PC-9 (cell line): ENCODE results near the gene MACROD1. TPM values are rescaled to one million over a fixed set of nuclear protein-coding genes. Genes with fewer than 3 reads are reported as not detected.

ENCODE experiments used
- BruUV-seq: library from RNA; stranded (reverse); fragments of 400-500 nt; replicated peaks from 2 replicates; lab custom pipeline; 2021; lab: Mats Ljungman, UMichigan
- CTCF ChIA-PET: fragments of 300-600 bp; sonication (Branson Sonifier 250); formaldehyde crosslinking; loops from one replicate; lab custom pipeline; 2022; ENCODE audit warnings: antibody characterized with exemption; lab: Charles Lee
- POLR2A ChIA-PET: fragments of 300-600 bp; sonication (Branson Sonifier 250); formaldehyde crosslinking; loops from one replicate; lab custom pipeline; 2022; ENCODE audit warnings: antibody characterized with exemption; ENCODE audit not compliant: unreplicated experiment; lab: Charles Lee
- DNase-seq, 2 experiments: peaks; one replicate each; pipeline versions ENCODE4 v3.0.0 to v3.0.0-alpha.2; 2015 to 2022; ENCODE audit warnings: mixed read lengths in 1 of 2
- H2AFZ ChIP-seq: fragments of 200-600 bp; sonication (generic); 2 replicates; pipeline ENCODE4 v1.8.1; 2017; ENCODE audit warnings: antibody characterized with exemption
- H3F3A ChIP-seq: fragments of 200-600 bp; sonication (generic); 2 replicates; pipeline ENCODE4 v1.8.1; 2017; ENCODE audit warnings: antibody characterized with exemption, mild to moderate bottlenecking, low read depth; ENCODE audit not compliant: insufficient read depth
- H3K27ac ChIP-seq: fragments of 200-600 bp; sonication (generic); 2 replicates; pipeline ENCODE4 v1.6.1; 2016; ENCODE audit warnings: mixed run types
- H3K27me3 ChIP-seq: fragments of 200-600 bp; sonication (generic); 2 replicates; pipeline ENCODE4 v1.6.1; 2016; ENCODE audit warnings: low read depth, mixed run types; ENCODE audit not compliant: insufficient read depth
- H3K36me3 ChIP-seq: fragments of 200-600 bp; sonication (generic); 2 replicates; pipeline ENCODE4 v1.6.1; 2016; ENCODE audit warnings: low read depth, mixed run types
- H3K4me1 ChIP-seq: fragments of 200-600 bp; sonication (generic); replicated peaks from 2 replicates; pipeline ENCODE4 v1.6.1; 2016; ENCODE audit warnings: mixed run types; ENCODE audit not compliant: insufficient read depth
- H3K4me2 ChIP-seq: fragments of 200-600 bp; sonication (generic); 2 replicates; pipeline ENCODE4 v1.6.1; 2017; ENCODE audit warnings: mixed run types
- H3K4me3 ChIP-seq: fragments of 200-600 bp; sonication (generic); 2 replicates; pipeline ENCODE4 v1.6.1; 2016; ENCODE audit warnings: mixed run types
- H3K79me2 ChIP-seq: fragments of 200-600 bp; sonication (generic); 2 replicates; pipeline ENCODE4 v1.6.1; 2017; ENCODE audit warnings: low read depth, mixed run types
- H3K9me2 ChIP-seq: fragments of 200-600 bp; sonication (generic); 2 replicates; pipeline ENCODE4 v1.8.1; 2017; ENCODE audit warnings: mild to moderate bottlenecking; ENCODE audit not compliant: insufficient read depth
- H3K9me3 ChIP-seq: fragments of 200-600 bp; sonication (generic); 2 replicates; pipeline ENCODE4 v1.8.1; 2016; ENCODE audit warnings: low read depth; ENCODE audit not compliant: insufficient read depth
- H4K20me1 ChIP-seq: fragments of 200-600 bp; sonication (generic); 2 replicates; pipeline ENCODE4 v1.8.1; 2017; ENCODE audit not compliant: insufficient read depth
- CTCF ChIP-seq: fragments of 200-600 bp; sonication (generic); conservative IDR thresholded peaks from 2 replicates; pipeline ENCODE4 v1.6.1; 2017; ENCODE audit warnings: mixed run types, antibody characterized with exemption, mild to moderate bottlenecking, moderate library complexity
- EZH2 ChIP-seq: fragments of 200-600 bp; sonication (generic); IDR thresholded peaks from 2 replicates; pipeline ENCODE4 v1.8.0; 2017; ENCODE audit warnings: antibody characterized with exemption, low read depth
- intact Hi-C: fragments of 100-400 bp; cut with micrococcal nuclease; formaldehyde crosslinking; loops from one replicate; pipeline ENCODE4 v1.10.0; 2022; ENCODE audit not compliant: unreplicated experiment
- total RNA-seq: library from RNA; stranded (reverse); gene quantifications from 2 replicates; pipeline ENCODE4 v1.2.3, GENCODE V29; 2021

Gene MACROD1
- total RNA-seq, 1 experiment from 2014 or later, result 41.0 TPM

- H3F3A ChIP-seq, result no peaks in the 10 kb centered on the region
- H3K9me2 ChIP-seq, result no peaks in the 10 kb centered on the region
- CTCF ChIA-PET, result no interaction called here
- intact Hi-C loops, result no loop called here
- no peaks in the 10 kb centered on the region for H3K9me3 ChIP-seq
- H3K4me3 ChIP-seq, result no peak overlapping the region
- no TSS peak for BruUV-seq
- TF ChIP-seq CTCF (no peak), EZH2 (no peak)
- H3K4me1 ChIP-seq, result no peaks in the 10 kb centered on the region
- no peaks in the 10 kb centered on the region for H3K27me3 ChIP-seq
- H3K27ac ChIP-seq, result no peak overlapping the region
- POLR2A ChIA-PET, result no interaction called here
- H2AFZ ChIP-seq, result no peak overlapping the region
- H3K79me2 ChIP-seq, result no peaks in the 10 kb centered on the region
- peaks cover 45% of the 10 kb centered on the region for H4K20me1 ChIP-seq
- no peak overlapping the region for H3K4me2 ChIP-seq
- DNase-seq, result no peak
- H3K36me3 ChIP-seq, result no peaks in the 10 kb centered on the region
Measured at GRCh38 chr11:64103277-64103985, 62.5 kb downstream of the MACROD1 start.

- H3K36me3 ChIP-seq, result no peaks in the 10 kb centered on the region
- no peak for TF ChIP-seq CTCF
- no peak for TF ChIP-seq EZH2
- no peaks in the 10 kb centered on the region for H3K79me2 ChIP-seq
- H3K4me3 ChIP-seq, result no peak overlapping the region
- peaks cover 48% of the 10 kb centered on the region for H4K20me1 ChIP-seq
- no peaks in the 10 kb centered on the region for H3K27me3 ChIP-seq
- DNase-seq, result no peak
- no peak overlapping the region for H3K4me2 ChIP-seq
- CTCF ChIA-PET, result interaction anchor here (0.7 kb wide), 1 partner anchor 51 kb away, joined by 3 read pairs; no protein-coding TSS in a partner anchor
- no peaks in the 10 kb centered on the region for H3F3A ChIP-seq
- BruUV-seq, result no TSS peak
- POLR2A ChIA-PET, result interaction anchor here (0.7 kb wide), 1 partner anchor 41 kb away, joined by 4 read pairs; no protein-coding TSS in a partner anchor
- H3K9me3 ChIP-seq, result no peaks in the 10 kb centered on the region
- H3K4me1 ChIP-seq, result no peaks in the 10 kb centered on the region
- H3K27ac ChIP-seq, result no peak overlapping the region
- H3K9me2 ChIP-seq, result no peaks in the 10 kb centered on the region
- H2AFZ ChIP-seq, result no peak overlapping the region
- intact Hi-C loops, result no loop called here
Measured at GRCh38 chr11:64102005-64102738, 63.7 kb downstream of the MACROD1 start.

- POLR2A ChIA-PET, result interaction anchor here (0.6 to 0.7 kb wide), 2 partner anchors 28 to 41 kb away, joined by 3 to 4 read pairs; no protein-coding TSS in a partner anchor
- no TSS peak for BruUV-seq
- Histone ChIP-seq H3K27ac (no peak overlapping the region), H3K9me2 (no peaks in the 10 kb centered on the region), H4K20me1 (peaks cover 54% of the 10 kb centered on the region), H3K27me3 (no peaks in the 10 kb centered on the region), H3K9me3 (no peaks in the 10 kb centered on the region), H3F3A (no peaks in the 10 kb centered on the region), H3K36me3 (no peaks in the 10 kb centered on the region), H3K4me2 (no peak overlapping the region), H3K79me2 (no peaks in the 10 kb centered on the region), H2AFZ (no peak overlapping the region), H3K4me3 (no peak overlapping the region), H3K4me1 (no peaks in the 10 kb centered on the region)
- CTCF ChIA-PET, result no interaction called here
- no peak for TF ChIP-seq EZH2
- TF ChIP-seq CTCF, result no peak
- DNase-seq, result no peak
- intact Hi-C loops, result no loop called here
Measured at GRCh38 chr11:64101461-64101860, 64.5 kb downstream of the MACROD1 start.
